Measurements from ENCODE around the gene YPEL3.

Gene YPEL3

GRCh38 chr16:30053376-30054015 lies 42.5 kb downstream of the YPEL3 start:
- FAIRE-seq: no peak
- DNase-seq (ENCODE audit: insufficient read length, low spot score): no peak

GRCh38 chr16:30052671-30053372 lies 43.2 kb downstream of the YPEL3 start:
- peak; percentile 92 for DNase-seq (ENCODE audit: insufficient read length, low spot score)
- peak; percentile 66 for FAIRE-seq

- no peak for DNase-seq (ENCODE audit: insufficient read length, low spot score)
- FAIRE-seq: no peak
These were observed 44.5 kb downstream of the YPEL3 start for GRCh38 chr16:30051518-30051917.

- FAIRE-seq (no peak), DNase-seq (ENCODE audit: insufficient read length, low spot score) (no peak)
These were observed 46.1 kb downstream of the YPEL3 start for GRCh38 chr16:30049871-30050270.

- DNase-seq (ENCODE audit: insufficient read length, low spot score) (no peak), FAIRE-seq (no peak)
These were observed 49.4 kb downstream of the YPEL3 start for GRCh38 chr16:30046588-30046987.

- no peak for DNase-seq (ENCODE audit: insufficient read length, low spot score)
- FAIRE-seq: no peak
These were observed 49.8 kb downstream of the YPEL3 start for GRCh38 chr16:30046178-30046577.

All from GM19239 (cell line).